WTC11 (cell line): ENCODE measurements around the gene APOH.

Experiments
- CTCF ChIP-seq: fragments of 200-600 bp; IDR thresholded peaks from 2 replicates; pipeline ENCODE4 v1.8.0; 2022; ENCODE audit warnings: antibody characterized with exemption
- ZBTB21 ChIP-seq: sonication (generic); formaldehyde crosslinking; IDR thresholded peaks from 2 replicates; pipeline ENCODE4 v1.8.1; 2023; ENCODE audit warnings: mild to moderate bottlenecking, missing genetic modification reagents, borderline replicate concordance
- TF ChIP-seq, protein P1 (sequence below): sonication (generic); formaldehyde crosslinking; IDR thresholded peaks from 2 replicates; pipeline ENCODE4 v1.8.1; 2023; ENCODE audit warnings: mild to moderate bottlenecking, missing genetic modification reagents, moderate library complexity

DNA sequence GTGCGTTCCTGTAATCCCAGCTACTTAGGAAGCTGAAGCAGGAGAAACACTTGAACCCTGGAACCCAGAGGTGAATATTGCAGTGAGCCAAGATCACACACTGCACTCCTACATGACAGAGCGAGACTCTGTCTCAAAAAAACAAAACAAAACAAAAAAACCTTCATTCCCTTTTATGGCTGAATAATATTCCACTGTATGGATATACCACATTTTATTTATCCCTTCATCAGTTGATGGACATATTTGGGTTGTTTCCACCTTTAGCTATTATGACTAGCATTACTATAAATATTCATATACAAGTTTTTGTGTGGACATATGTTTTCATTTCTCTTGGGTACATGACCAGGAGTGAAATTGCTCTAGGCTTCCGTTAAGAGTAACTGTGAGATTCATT, 42.3 kb upstream of the APOH start:
- TF ChIP-seq, protein P1, sequence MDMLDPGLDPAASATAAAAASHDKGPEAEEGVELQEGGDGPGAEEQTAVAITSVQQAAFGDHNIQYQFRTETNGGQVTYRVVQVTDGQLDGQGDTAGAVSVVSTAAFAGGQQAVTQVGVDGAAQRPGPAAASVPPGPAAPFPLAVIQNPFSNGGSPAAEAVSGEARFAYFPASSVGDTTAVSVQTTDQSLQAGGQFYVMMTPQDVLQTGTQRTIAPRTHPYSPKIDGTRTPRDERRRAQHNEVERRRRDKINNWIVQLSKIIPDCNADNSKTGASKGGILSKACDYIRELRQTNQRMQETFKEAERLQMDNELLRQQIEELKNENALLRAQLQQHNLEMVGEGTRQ (CRISPR knock-in tag): no peak
- TF ChIP-seq CTCF (no peak), ZBTB21 (CRISPR knock-in tag) (no peak)
